ENCODE measurements around the gene PLAC9.
"Not testable (repeated sequence)": the region's sequence is repeated elsewhere in the genome, so short reads cannot be mapped to it uniquely, and the experiment has no call there.

DNA sequence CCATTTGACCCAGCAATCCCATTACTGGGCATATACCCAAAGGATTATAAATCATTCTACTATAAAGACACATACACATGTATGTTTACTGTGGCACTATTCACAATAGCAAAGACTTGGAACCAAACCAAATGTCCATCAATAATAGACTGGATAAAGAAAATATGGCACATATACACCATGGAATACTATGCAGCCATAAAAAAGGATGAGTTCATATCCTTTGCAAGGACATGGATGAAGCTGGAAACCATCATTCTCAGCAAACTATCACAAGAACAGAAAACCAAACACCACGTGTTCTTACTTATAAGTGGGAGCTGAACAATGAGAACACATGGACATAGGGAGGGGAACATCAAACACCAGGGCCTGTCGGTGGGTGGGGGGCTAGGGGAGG lies 34.3 kb upstream of the PLAC9 start:
- not testable (repeated sequence) for TF ChIP-seq POLR2AphosphoS5 (IDR thresholded peaks at IDR 0.05; ENCODE audit: low read depth, low read length)
- TF ChIP-seq, protein P1, sequence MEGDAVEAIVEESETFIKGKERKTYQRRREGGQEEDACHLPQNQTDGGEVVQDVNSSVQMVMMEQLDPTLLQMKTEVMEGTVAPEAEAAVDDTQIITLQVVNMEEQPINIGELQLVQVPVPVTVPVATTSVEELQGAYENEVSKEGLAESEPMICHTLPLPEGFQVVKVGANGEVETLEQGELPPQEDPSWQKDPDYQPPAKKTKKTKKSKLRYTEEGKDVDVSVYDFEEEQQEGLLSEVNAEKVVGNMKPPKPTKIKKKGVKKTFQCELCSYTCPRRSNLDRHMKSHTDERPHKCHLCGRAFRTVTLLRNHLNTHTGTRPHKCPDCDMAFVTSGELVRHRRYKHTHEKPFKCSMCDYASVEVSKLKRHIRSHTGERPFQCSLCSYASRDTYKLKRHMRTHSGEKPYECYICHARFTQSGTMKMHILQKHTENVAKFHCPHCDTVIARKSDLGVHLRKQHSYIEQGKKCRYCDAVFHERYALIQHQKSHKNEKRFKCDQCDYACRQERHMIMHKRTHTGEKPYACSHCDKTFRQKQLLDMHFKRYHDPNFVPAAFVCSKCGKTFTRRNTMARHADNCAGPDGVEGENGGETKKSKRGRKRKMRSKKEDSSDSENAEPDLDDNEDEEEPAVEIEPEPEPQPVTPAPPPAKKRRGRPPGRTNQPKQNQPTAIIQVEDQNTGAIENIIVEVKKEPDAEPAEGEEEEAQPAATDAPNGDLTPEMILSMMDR (IDR thresholded peaks at IDR 0.05): not testable (repeated sequence)
